K562 (cell line): ENCODE results near the gene YAF2. TPM values are rescaled to one million over a fixed set of nuclear protein-coding genes. Genes with fewer than 3 reads are reported as not detected.

Experiments
- CSDE1 ChIP-seq, 2 experiments: fragments of 450-650 bp; IDR thresholded peaks; 2 replicates each; pipeline ENCODE4 v1.6.1; 2016; ENCODE audit warnings: mild to moderate bottlenecking in 1 of 2
- L3MBTL2 ChIP-seq: fragments of 450-650 bp; IDR thresholded peaks from 2 replicates; pipeline ENCODE4 v1.6.1; 2016; ENCODE audit warnings: mild to moderate bottlenecking, moderate library complexity
- PPARD ChIP-seq: fragments of 250-450 bp; sonication (Bioruptor Pico); IDR thresholded peaks from 2 replicates; pipeline ENCODE4 v1.8.0; 2022; ENCODE audit warnings: inconsistent platforms, mild to moderate bottlenecking, moderate library complexity
- RAD51 ChIP-seq: fragments of 450-650 bp; IDR thresholded peaks from 2 replicates; pipeline ENCODE4 v1.7.1; 2016; ENCODE audit warnings: low read depth, mild to moderate bottlenecking, borderline replicate concordance
- RFX5 ChIP-seq: IDR thresholded peaks from 2 replicates; pipeline ENCODE4 v1.6.1; 2011; ENCODE audit warnings: low read depth, mild to moderate bottlenecking, improper control_type of control experiment, low read length
- YBX1 ChIP-seq: fragments of 450-650 bp; IDR thresholded peaks from 2 replicates; pipeline ENCODE4 v1.7.1; 2016; ENCODE audit warnings: mild to moderate bottlenecking
- polyA plus RNA-seq, 8 experiments: library from polyadenylated mRNA; depleted of rRNA in 4 of 8; stranded (reverse) in 5 of 8; unstranded in 3 of 8; fragments of >200 nt; fragmentation: Nextera tagmentation in 2 of 8; fragmentation: Illumina TruSeq in 1 of 8; extraction: Ambion mirVana in 2 of 8; extraction: Trizol in 1 of 8; gene quantifications; 2 replicates each; pipeline versions ENCODE4 v1.2.1 to v1.2.3, GENCODE V29; 2011 to 2014; ENCODE audit warnings: inconsistent platforms in 1 of 8, missing spikeins in 1 of 8
- total RNA-seq, 7 experiments: library from RNA; depleted of rRNA in 6 of 7; stranded (reverse); fragments of >200 nt in 6 of 7; fragmentation: Illumina TruSeq in 2 of 7; extraction: Trizol in 2 of 7; gene quantifications; 2 replicates each; pipeline versions ENCODE4 v1.2.1 to v1.2.3, GENCODE V29; 2011 to 2021; ENCODE audit warnings: low replicate concordance in 1 of 7
- TF ChIP-seq, protein P1 (sequence below), 3 experiments: fragments of 200-800 bp in 1 of 3; fragments of 250-450 bp in 1 of 3; fragments of 450-650 bp in 1 of 3; sonication (Bioruptor Pico) in 1 of 3; sonication (Bioruptor generic) in 1 of 3; formaldehyde crosslinking in 1 of 3; IDR thresholded peaks; 2 replicates each; pipeline versions ENCODE4 v1.6.1 to v1.8.0; 2016 to 2022; ENCODE audit warnings: mild to moderate bottlenecking in 2 of 3, missing genetic modification characterization in 2 of 3, missing compliant biosample characterization in 1 of 3, moderate library complexity in 1 of 3
- TF ChIP-seq, protein P2 (sequence below): sonication (generic); formaldehyde crosslinking; IDR thresholded peaks from 2 replicates; pipeline ENCODE4 v1.8.0; 2022; ENCODE audit warnings: missing genetic modification reagents, mild to moderate bottlenecking, moderate library complexity, borderline replicate concordance
- TF ChIP-seq, protein P3 (sequence below): fragments of 250-450 bp; sonication (Bioruptor Pico); IDR thresholded peaks from 2 replicates; pipeline ENCODE4 v1.8.0; 2021; ENCODE audit warnings: mild to moderate bottlenecking, moderate library complexity
- TF ChIP-seq, protein P4 (sequence below), 2 experiments: fragments of 450-650 bp in 1 of 2; sonication (generic) in 1 of 2; formaldehyde crosslinking in 1 of 2; IDR thresholded peaks; 2 replicates each; pipeline versions ENCODE4 v1.7.1 to v1.9.0; 2016 to 2022; ENCODE audit warnings: inconsistent platforms in 1 of 2, mild to moderate bottlenecking in 1 of 2, missing genetic modification reagents in 1 of 2

YAF2 gene
- total and polyA plus RNA-seq, 9 of the 15 experiments (the other 6 are each of a cell fraction or from before 2014, with no cell fraction given), result 10.6 to 26.4 (median 21.3) TPM

DNA sequence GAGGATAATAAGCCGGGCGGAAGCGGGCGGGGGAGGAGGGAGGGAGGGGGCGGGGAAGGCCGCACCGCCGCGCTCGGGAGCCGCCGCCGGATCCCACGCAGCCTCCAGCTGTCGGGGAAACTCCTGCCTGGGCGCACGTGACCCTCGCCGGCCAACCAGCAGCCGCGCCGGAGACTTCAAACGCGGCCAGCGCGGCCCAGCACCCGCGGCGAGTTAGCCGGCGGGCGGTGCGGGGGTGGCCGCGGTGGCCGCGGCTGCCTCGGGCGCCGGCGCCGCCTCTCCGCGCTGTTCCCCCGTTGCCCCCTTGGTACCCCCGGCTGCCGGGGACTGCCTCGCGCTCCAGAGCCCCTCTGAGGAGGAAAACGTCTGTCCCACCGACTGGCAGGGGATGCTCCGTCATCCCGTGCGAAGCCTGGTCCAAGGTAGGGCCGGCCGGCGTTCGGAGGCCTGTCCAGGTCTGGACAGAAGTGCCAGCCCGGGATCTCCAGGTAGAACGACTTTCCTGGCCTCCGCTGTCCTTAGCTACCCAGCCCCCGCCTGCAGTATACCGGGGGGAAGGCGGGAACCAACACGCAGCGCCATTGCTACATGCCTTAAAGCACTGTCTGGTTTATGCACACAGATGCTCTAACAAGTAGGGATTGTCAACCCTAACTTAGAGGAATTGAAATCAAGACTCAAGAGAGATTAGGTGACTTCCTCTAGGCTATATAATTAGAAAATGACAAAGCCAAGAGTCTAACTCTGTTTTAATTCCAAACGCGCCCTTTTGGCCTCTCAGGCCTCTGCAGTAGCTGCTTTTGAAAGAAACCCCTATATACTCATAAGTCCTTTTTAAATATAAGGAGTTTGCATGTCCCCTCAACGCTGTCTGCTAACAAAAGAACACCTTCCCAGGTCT is at the start of gene YAF2 (continued):
- TF ChIP-seq, protein P1, sequence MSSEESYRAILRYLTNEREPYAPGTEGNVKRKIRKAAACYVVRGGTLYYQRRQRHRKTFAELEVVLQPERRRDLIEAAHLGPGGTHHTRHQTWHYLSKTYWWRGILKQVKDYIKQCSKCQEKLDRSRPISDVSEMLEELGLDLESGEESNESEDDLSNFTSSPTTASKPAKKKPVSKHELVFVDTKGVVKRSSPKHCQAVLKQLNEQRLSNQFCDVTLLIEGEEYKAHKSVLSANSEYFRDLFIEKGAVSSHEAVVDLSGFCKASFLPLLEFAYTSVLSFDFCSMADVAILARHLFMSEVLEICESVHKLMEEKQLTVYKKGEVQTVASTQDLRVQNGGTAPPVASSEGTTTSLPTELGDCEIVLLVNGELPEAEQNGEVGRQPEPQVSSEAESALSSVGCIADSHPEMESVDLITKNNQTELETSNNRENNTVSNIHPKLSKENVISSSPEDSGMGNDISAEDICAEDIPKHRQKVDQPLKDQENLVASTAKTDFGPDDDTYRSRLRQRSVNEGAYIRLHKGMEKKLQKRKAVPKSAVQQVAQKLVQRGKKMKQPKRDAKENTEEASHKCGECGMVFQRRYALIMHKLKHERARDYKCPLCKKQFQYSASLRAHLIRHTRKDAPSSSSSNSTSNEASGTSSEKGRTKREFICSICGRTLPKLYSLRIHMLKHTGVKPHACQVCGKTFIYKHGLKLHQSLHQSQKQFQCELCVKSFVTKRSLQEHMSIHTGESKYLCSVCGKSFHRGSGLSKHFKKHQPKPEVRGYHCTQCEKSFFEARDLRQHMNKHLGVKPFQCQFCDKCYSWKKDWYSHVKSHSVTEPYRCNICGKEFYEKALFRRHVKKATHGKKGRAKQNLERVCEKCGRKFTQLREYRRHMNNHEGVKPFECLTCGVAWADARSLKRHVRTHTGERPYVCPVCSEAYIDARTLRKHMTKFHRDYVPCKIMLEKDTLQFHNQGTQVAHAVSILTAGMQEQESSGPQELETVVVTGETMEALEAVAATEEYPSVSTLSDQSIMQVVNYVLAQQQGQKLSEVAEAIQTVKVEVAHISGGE (CRISPR knock-in tag; IDR thresholded peaks at IDR 0.05), result no peak
- TF ChIP-seq CSDE1 (IDR thresholded peaks at IDR 0.05), result no peak
- TF ChIP-seq YBX1, result no peak
- TF ChIP-seq, protein P2, sequence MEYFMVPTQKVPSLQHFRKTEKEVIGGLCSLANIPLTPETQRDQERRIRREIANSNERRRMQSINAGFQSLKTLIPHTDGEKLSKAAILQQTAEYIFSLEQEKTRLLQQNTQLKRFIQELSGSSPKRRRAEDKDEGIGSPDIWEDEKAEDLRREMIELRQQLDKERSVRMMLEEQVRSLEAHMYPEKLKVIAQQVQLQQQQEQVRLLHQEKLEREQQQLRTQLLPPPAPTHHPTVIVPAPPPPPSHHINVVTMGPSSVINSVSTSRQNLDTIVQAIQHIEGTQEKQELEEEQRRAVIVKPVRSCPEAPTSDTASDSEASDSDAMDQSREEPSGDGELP (CRISPR knock-in tag), result peak; percentile 92
- TF ChIP-seq RFX5, result no peak
- peak; percentile 68; the same call in 1 of the 2 replicates for TF ChIP-seq RAD51
- TF ChIP-seq, protein P3, sequence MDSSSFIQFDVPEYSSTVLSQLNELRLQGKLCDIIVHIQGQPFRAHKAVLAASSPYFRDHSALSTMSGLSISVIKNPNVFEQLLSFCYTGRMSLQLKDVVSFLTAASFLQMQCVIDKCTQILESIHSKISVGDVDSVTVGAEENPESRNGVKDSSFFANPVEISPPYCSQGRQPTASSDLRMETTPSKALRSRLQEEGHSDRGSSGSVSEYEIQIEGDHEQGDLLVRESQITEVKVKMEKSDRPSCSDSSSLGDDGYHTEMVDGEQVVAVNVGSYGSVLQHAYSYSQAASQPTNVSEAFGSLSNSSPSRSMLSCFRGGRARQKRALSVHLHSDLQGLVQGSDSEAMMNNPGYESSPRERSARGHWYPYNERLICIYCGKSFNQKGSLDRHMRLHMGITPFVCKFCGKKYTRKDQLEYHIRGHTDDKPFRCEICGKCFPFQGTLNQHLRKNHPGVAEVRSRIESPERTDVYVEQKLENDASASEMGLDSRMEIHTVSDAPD, result no peak
- no peak for TF ChIP-seq PPARD (CRISPR knock-in tag)
- TF ChIP-seq, protein P4, sequence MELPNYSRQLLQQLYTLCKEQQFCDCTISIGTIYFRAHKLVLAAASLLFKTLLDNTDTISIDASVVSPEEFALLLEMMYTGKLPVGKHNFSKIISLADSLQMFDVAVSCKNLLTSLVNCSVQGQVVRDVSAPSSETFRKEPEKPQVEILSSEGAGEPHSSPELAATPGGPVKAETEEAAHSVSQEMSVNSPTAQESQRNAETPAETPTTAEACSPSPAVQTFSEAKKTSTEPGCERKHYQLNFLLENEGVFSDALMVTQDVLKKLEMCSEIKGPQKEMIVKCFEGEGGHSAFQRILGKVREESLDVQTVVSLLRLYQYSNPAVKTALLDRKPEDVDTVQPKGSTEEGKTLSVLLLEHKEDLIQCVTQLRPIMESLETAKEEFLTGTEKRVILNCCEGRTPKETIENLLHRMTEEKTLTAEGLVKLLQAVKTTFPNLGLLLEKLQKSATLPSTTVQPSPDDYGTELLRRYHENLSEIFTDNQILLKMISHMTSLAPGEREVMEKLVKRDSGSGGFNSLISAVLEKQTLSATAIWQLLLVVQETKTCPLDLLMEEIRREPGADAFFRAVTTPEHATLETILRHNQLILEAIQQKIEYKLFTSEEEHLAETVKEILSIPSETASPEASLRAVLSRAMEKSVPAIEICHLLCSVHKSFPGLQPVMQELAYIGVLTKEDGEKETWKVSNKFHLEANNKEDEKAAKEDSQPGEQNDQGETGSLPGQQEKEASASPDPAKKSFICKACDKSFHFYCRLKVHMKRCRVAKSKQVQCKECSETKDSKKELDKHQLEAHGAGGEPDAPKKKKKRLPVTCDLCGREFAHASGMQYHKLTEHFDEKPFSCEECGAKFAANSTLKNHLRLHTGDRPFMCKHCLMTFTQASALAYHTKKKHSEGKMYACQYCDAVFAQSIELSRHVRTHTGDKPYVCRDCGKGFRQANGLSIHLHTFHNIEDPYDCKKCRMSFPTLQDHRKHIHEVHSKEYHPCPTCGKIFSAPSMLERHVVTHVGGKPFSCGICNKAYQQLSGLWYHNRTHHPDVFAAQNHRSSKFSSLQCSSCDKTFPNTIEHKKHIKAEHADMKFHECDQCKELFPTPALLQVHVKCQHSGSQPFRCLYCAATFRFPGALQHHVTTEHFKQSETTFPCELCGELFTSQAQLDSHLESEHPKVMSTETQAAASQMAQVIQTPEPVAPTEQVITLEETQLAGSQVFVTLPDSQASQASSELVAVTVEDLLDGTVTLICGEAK (IDR thresholded peaks at IDR 0.05), result no peak
- TF ChIP-seq, protein P4 (CRISPR knock-in tag; IDR thresholded peaks at IDR 0.05), result no peak
- peak; percentile 51 for TF ChIP-seq L3MBTL2
